Activated CD8-positive, alpha-beta memory T cell treated with anti-CD3 and anti-CD28 coated beads, Interleukin-2, amount 50 U/mL, for 4 hours (primary cell): Measurements from ENCODE around the gene SHISA5.

ENCODE experiments used
- DNase-seq: peaks from one replicate; pipeline ENCODE4 v3.0.0-alpha.2; 2020

SHISA5 gene

GRCh38 chr3:48446425-48447193 lies 57.4 kb downstream of the SHISA5 start, which contains the start of gene ATRIP:
ATRIP (plus strand) TSS chr3:48446737; CDS start chr3:48446846, 109 bp downstream.
- peak; percentile 87 for DNase-seq

DNA sequence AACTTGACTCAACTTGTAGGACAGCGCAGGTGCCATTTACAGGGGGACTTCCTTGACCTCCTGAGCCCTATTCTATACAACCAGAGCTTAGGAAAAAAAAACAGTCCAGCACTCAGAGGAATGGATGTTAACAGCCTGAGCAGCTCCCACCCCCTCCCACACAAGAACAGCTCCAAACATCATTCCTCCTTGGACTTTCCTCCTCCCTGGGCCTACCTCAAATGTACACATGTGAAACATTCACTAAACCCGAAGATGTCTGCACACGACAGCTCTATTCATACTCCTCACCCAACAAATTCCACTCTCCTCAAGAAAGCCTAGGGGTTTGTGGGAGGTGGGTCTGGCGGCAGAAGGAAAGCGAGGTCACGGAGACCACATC lies 57.9 kb downstream of the SHISA5 start:
- no peak for DNase-seq

DNA sequence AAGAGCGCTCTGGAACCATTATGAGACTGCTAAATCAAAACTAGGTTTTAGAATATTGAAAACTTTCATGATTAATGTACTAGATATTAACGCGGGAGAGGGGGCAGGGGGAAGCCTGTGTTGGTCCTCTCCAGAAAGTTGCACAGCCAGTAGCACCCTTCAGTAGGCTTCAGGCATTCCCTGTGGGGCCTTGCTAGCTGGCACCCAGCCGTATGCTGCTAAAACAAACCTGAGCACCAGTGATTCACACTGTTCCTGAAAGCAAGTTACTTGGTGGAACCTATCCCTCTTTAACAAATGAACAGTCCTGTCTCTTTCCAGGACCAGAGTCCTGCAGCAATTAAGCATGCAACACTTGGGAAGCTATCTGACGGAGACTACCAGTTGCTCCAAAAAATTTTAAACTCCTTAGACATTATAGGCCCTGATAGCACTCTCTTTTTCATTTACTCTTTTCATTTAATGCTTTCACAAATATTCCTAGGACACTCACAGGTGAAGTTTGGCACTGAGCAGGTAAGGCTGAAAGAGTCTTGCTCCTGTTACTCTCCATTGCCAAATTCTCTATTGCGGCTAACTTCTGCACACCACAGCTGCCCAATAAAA lies 58.6 kb downstream of the SHISA5 start:
- DNase-seq: no peak

DNA sequence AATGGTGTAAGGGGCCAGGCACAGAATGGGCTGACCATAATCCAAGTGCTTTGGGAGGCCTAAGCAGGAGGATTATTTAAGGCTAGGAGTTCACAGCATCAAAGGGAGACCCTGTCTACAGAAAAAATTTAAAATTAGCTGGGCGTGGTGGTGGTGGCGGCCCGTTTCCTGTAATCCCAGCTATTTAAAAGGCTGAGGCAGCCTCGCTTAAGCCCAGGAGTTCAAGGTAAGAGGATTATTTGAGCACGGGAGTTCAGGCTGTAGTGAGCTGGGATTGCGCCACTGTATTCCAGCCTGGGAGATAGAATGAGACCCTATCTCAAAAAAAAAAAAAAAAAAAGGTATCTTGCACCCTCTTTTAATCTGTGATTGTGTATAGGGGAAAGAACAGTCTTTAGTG lies 62.0 kb downstream of the SHISA5 start:
- no peak for DNase-seq

DNA sequence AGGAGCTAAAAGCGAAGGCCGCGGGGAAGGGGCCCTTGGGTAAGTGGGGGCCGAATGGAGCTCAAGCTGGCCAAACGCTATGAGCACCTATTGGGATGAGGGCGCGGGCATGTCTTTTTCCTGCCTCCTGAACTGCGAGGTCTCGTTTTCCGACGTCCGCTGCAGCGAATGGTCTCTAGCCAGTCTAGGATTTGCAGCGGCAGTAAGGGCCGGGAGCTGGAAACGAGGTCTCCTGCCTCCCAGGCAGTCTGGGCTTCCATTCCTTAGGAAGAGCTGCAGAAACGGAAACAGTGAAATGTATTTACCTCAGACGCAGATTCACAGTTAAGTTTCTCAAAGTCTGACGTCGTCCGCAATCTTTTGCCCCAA lies 63.4 kb downstream of the SHISA5 start:
- DNase-seq: no peak

- peak; percentile 98 for DNase-seq
These were observed 64.0 kb downstream of the SHISA5 start, which contains the start of the genes CCDC51 and TMA7 for GRCh38 chr3:48439820-48440589. CCDC51 (minus strand) TSS chr3:48440119; CDS start chr3:48435128, 4,991 bp downstream. TMA7 (plus strand) TSS chr3:48440257; CDS start chr3:48440297, 40 bp downstream.

GRCh38 chr3:48437812-48438211 lies 66.2 kb downstream of the SHISA5 start:
- no peak for DNase-seq

- peak; percentile 5 for DNase-seq
These were observed 67.1 kb downstream of the SHISA5 start for GRCh38 chr3:48436855-48437254.

- no peak for DNase-seq
These were observed 67.5 kb downstream of the SHISA5 start for GRCh38 chr3:48436477-48436787.

GRCh38 chr3:48435774-48436476 lies 68.0 kb downstream of the SHISA5 start:
- DNase-seq: peak; percentile 84

DNA sequence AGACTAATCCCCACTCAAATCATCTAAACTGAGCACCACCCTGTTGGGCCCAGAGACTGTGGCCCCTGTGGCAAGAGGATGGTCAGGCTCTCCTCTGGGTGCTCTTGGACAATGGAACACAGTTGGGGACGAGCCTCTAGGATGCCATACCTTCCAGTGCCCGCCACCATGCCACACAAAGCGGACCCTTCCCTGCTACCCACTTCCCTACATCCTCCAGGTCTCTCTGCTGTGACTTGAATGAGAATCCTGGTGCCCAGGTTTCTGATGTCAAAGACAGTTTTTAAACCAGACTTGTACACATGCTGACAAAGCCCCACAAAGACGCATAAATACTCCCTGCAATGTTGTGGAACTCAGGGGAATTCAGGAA lies 68.8 kb downstream of the SHISA5 start:
- DNase-seq: no peak

GRCh38 chr3:48434591-48435222 lies 69.3 kb downstream of the SHISA5 start:
- DNase-seq: no peak

DNA sequence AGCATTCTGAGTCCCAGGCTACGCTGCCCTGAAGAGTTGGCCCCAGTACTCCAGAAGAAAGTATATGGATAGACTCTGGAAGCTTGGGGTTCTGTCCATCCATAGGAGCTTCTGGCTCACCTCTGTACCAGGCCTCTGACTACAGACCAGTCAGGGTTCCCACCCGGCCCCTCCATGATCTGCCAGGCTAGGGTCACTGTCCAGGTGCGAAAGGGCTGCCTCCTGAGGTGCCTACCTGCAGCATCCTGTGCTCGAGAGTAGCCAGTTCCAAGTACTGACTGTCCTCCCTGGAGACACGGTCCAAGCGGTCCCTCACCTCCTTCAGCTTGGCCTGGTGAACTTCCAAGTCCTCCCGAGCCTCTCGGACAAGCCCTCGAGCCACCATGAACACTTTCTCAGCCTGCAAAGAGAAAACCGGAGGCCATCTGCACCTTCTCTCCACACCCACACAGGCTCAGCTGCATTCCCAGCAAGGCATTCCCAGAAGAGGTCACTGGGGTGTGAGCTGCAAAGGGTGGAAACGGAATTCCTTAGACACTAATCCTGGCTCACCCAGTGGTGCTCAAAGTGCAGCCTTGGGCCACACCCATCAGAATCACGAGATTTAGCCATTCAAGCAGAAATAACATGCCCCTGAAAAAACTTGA lies 70.4 kb downstream of the SHISA5 start:
- peak; percentile 6 for DNase-seq

GRCh38 chr3:48432411-48433371 lies 71.3 kb downstream of the SHISA5 start:
- peak; percentile 7 for DNase-seq

DNA sequence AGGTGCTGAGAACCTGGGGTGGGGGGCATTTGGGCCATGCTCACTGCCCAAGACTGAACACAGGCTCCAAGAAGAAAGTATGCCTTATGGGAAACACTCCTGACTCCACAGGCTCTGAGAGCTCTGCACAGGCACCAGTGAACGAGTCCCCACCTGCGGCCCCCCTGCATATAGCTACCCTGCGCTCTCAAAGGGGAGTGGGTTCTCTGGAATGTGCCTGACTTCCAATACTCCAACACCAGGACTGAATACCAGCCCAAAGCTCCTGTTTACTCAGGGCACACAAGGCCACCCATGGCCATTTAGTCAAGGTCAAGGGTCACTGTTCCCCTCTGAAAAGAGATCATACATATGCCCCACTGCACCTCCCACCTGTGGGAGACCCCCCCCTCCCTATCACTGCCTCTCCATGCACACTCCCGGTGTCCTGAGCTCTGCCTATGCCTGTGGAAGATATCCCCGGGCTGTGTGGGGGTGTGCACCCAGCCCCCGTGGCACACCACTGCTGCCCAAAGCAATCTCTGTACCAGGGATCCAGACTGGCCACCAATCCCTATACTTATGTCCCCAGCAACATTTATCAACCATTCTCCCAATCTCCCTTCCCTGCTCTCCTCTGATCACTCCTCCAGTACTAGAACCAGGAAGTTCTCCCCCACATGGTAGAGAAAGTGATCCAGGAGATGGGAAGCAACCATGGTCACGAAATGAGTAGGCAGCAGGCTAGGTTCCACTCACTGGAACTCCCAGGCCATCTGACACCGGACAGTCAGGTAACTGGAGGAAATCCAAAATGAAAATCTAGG lies 72.5 kb downstream of the SHISA5 start:
- no peak for DNase-seq

DNA sequence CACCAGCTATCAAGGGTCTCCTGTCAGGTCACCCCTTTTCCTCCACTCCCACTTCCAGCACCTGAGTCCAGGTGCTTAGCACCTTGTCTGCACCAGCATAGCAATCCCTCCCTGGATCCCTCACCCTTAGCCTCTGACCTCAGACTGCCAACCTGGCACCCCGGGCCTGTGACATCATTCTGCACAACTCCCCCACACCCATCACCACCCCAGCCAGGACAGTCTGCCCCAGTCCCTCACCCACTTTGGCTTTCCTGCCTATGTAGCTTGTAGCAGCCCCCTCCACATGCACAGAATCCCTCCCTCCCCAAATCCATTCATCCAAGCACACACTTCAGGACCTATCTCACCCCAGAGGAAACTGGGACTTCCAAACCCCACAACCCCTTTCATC lies 73.3 kb downstream of the SHISA5 start:
- no peak for DNase-seq

GRCh38 chr3:48429960-48430707 lies 73.8 kb downstream of the SHISA5 start, which contains the start of gene PLXNB1:
PLXNB1 (minus strand) TSS chr3:48430086; CDS start chr3:48424611, 5,475 bp downstream.
- no peak for DNase-seq

- DNase-seq: peak; percentile 68
These were observed 74.5 kb downstream of the SHISA5 start for GRCh38 chr3:48429317-48429959.
